WERI-Rb-1 (cell line): ENCODE measurements around the gene ATP8A2.
"Not testable (repeated sequence)": the region's sequence is repeated elsewhere in the genome, so short reads cannot be mapped to it uniquely, and the experiment has no call there.

Source experiments
- DNase-seq: peaks from one replicate; pipeline ENCODE4 v3.0.0-alpha.2; 2020
- H3K27ac ChIP-seq: fragments of 250-450 bp; sonication (Bioruptor Pico); 2 replicates; pipeline ENCODE4 v1.5.1; 2020; ENCODE audit warnings: mild to moderate bottlenecking, moderate library complexity
- H3K27me3 ChIP-seq: fragments of 250-450 bp; sonication (Bioruptor Pico); 2 replicates; pipeline ENCODE4 v1.5.1; 2021; ENCODE audit warnings: mild to moderate bottlenecking, low read depth, moderate library complexity; ENCODE audit not compliant: insufficient read depth, severe bottlenecking
- H3K36me3 ChIP-seq: fragments of 250-450 bp; sonication (Bioruptor Pico); 2 replicates; pipeline ENCODE4 v1.5.1; 2020; ENCODE audit warnings: mild to moderate bottlenecking, moderate library complexity
- H3K4me3 ChIP-seq: 2 replicates; pipeline ENCODE4 v1.5.1; 2011; ENCODE audit warnings: low read depth, mild to moderate bottlenecking, control low read depth, low read length
- H3K9me3 ChIP-seq: fragments of 250-450 bp; sonication (Bioruptor Pico); 2 replicates; pipeline ENCODE4 v1.5.1; 2021; ENCODE audit warnings: mild to moderate bottlenecking, moderate library complexity; ENCODE audit not compliant: severe bottlenecking
- CTCF ChIP-seq: IDR thresholded peaks from 2 replicates; pipeline ENCODE4 v1.5.1; 2011; ENCODE audit warnings: low read depth, mild to moderate bottlenecking, control low read depth, inconsistent platforms, low read length

ATP8A2 gene

GRCh38 chr13:25778365-25778764, 406.6 kb downstream of the ATP8A2 start:
- Histone ChIP-seq H3K27ac (no peak overlapping the region), H3K36me3 (no peaks in the 10 kb centered on the region; the same call in 1 of the 2 replicates), H3K4me3 (no peak overlapping the region), H3K9me3 (no peaks in the 10 kb centered on the region), H3K27me3 (no peaks in the 10 kb centered on the region)
- no peak for TF ChIP-seq CTCF
- DNase-seq = no peak

GRCh38 chr13:25778808-25779305, 407.1 kb downstream of the ATP8A2 start:
- Histone ChIP-seq H3K9me3 (no peaks in the 10 kb centered on the region), H3K27ac (no peak overlapping the region), H3K4me3 (no peak overlapping the region), H3K36me3 (no peaks in the 10 kb centered on the region; the same call in 1 of the 2 replicates), H3K27me3 (no peaks in the 10 kb centered on the region)
- no peak for TF ChIP-seq CTCF
- DNase-seq = no peak

- H3K9me3 ChIP-seq = no peaks in the 10 kb centered on the region
- H3K27ac ChIP-seq = no peak overlapping the region
- no peak for DNase-seq
- no peaks in the 10 kb centered on the region for H3K27me3 ChIP-seq
- no peaks in the 10 kb centered on the region for H3K36me3 ChIP-seq
- TF ChIP-seq CTCF = no peak
- H3K4me3 ChIP-seq = no peak overlapping the region
These were observed 411.3 kb downstream of the ATP8A2 start for GRCh38 chr13:25783076-25783475.

- Histone ChIP-seq H3K27ac (no peak overlapping the region), H3K4me3 (no peak overlapping the region), H3K9me3 (no peaks in the 10 kb centered on the region), H3K27me3 (no peaks in the 10 kb centered on the region), H3K36me3 (no peaks in the 10 kb centered on the region)
- TF ChIP-seq CTCF = no peak
- no peak for DNase-seq
These were observed 411.8 kb downstream of the ATP8A2 start for GRCh38 chr13:25783601-25784024.

- TF ChIP-seq CTCF = no peak
- Histone ChIP-seq H3K27ac (no peak overlapping the region), H3K9me3 (no peaks in the 10 kb centered on the region)
These were observed 412.3 kb downstream of the ATP8A2 start for GRCh38 chr13:25784119-25784518.

GRCh38 chr13:25790137-25790536, 418.4 kb downstream of the ATP8A2 start:
- not testable (repeated sequence) for H3K9me3 ChIP-seq, H3K27me3 ChIP-seq, H3K27ac ChIP-seq, H3K36me3 ChIP-seq, DNase-seq, H3K4me3 ChIP-seq

More at GRCh38 chr13:25784119-25784518, 412.3 kb downstream of the ATP8A2 start:
- no peaks in the 10 kb centered on the region for H3K27me3 ChIP-seq
- no peak overlapping the region for H3K4me3 ChIP-seq
- H3K36me3 ChIP-seq = no peaks in the 10 kb centered on the region
- no peak for DNase-seq
